Measurements from ENCODE around the gene SLC23A1.

DNA sequence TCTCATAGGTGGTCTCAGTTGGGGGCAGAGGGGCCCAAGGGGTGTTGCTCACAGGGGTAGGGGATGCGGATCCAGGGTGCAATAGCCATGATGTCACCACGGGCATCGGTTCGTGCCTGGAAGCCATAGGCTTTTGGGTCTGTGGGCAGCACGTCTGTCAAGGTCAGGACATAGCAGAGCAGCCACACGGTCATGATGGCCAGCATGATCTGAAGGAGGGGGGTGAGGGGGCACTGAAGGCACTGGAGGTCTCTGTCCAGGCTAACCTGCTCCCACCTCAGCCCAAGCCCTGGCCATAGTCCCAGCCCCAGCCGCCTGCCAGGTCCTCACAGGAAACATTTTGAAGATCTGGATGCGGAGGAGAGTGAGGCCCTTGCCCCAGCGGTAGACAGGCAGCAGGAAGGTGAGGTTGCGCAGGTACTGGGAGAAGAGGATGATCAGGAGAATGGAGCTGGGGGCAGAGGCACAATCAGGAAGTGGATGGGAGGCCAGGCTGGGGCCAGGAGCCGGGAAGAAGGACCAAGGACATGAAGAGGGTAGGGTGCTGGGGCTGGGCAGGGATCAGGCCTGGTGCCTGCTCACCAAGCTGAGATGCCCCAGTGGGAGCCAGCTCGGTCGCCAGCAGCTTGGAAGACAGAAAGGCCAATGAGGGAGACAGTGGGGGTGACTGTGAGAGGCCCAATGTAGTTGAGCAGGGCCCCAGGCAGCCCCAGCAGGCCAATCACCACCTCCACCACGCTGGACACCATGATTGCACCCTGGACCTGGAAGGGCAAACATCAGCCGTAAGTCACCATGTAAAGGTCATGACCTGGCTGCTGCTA is 3.3 kb downstream of the SLC23A1 start:
- no peak for TF ChIP-seq POLR2A (IDR thresholded peaks at IDR 0.05)
- TF ChIP-seq, protein P1, sequence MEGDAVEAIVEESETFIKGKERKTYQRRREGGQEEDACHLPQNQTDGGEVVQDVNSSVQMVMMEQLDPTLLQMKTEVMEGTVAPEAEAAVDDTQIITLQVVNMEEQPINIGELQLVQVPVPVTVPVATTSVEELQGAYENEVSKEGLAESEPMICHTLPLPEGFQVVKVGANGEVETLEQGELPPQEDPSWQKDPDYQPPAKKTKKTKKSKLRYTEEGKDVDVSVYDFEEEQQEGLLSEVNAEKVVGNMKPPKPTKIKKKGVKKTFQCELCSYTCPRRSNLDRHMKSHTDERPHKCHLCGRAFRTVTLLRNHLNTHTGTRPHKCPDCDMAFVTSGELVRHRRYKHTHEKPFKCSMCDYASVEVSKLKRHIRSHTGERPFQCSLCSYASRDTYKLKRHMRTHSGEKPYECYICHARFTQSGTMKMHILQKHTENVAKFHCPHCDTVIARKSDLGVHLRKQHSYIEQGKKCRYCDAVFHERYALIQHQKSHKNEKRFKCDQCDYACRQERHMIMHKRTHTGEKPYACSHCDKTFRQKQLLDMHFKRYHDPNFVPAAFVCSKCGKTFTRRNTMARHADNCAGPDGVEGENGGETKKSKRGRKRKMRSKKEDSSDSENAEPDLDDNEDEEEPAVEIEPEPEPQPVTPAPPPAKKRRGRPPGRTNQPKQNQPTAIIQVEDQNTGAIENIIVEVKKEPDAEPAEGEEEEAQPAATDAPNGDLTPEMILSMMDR (IDR thresholded peaks at IDR 0.05 in 4 of 5, conservative IDR thresholded peaks at IDR 0.05 in 1 of 5): no peak
